OCI-LY7 (cell line): ENCODE results near the gene KIF27. TPM values are rescaled to one million over a fixed set of nuclear protein-coding genes. Genes with fewer than 3 reads are reported as not detected.

Experiments
- BruUV-seq: library from RNA; stranded (reverse); fragments of 400-500 nt; replicated peaks from 2 replicates; lab custom pipeline; 2021; lab: Mats Ljungman, UMichigan
- CTCF ChIA-PET: fragments of 300-600 bp; sonication (Branson Sonifier 250); formaldehyde crosslinking; loops from one replicate; lab custom pipeline; 2022; ENCODE audit warnings: antibody characterized with exemption; ENCODE audit not compliant: unreplicated experiment; lab: Charles Lee
- POLR2A ChIA-PET: fragments of 300-600 bp; sonication (Branson Sonifier 250); formaldehyde crosslinking; loops from one replicate; lab custom pipeline; 2022; ENCODE audit warnings: antibody characterized with exemption; lab: Charles Lee
- DNase-seq: peaks from one replicate; pipeline ENCODE4 v3.0.0-alpha.2; 2015; ENCODE audit warnings: low spot score
- H2AFZ ChIP-seq: fragments of 200-600 bp; sonication (generic), shearing (Covaris generic); 2 replicates; pipeline ENCODE4 v1.6.1; 2014; ENCODE audit warnings: mild to moderate bottlenecking, antibody characterized with exemption, low read length, moderate library complexity
- H3K27ac ChIP-seq: fragments of 200-600 bp; sonication (generic); 2 replicates; pipeline ENCODE4 v1.5.1; 2014; ENCODE audit warnings: mixed run types, low read depth, mild to moderate bottlenecking, moderate library complexity, low read length, inconsistent platforms; ENCODE audit not compliant: poor library complexity, severe bottlenecking
- H3K36me3 ChIP-seq: fragments of 200-600 bp; sonication (generic); 2 replicates; pipeline ENCODE4 v1.6.1; 2014; ENCODE audit warnings: mild to moderate bottlenecking, antibody characterized with exemption, low read length, moderate library complexity, mixed read lengths; ENCODE audit not compliant: insufficient read depth
- H3K4me1 ChIP-seq: fragments of 200-600 bp; sonication (generic); 2 replicates; pipeline ENCODE4 v1.5.1; 2014; ENCODE audit warnings: mild to moderate bottlenecking, low read length; ENCODE audit not compliant: insufficient read depth, poor library complexity, severe bottlenecking
- H3K4me2 ChIP-seq: fragments of 200-600 bp; sonication (generic); 2 replicates; pipeline ENCODE4 v1.6.1; 2014; ENCODE audit warnings: mild to moderate bottlenecking, low read length
- H3K4me3 ChIP-seq: fragments of 200-600 bp; sonication (generic); 2 replicates; pipeline ENCODE4 v1.5.1; 2014; ENCODE audit warnings: mild to moderate bottlenecking, low read depth, low read length; ENCODE audit not compliant: poor library complexity, severe bottlenecking
- H3K79me2 ChIP-seq: fragments of 200-600 bp; sonication (generic); 2 replicates; pipeline ENCODE4 v1.6.1; 2016; ENCODE audit warnings: low read depth, mild to moderate bottlenecking, low read length, moderate library complexity, mixed read lengths; ENCODE audit not compliant: insufficient read depth
- H3K9me2 ChIP-seq: fragments of 200-600 bp; sonication (generic); 2 replicates; pipeline ENCODE4 v1.6.1; 2016; ENCODE audit warnings: mild to moderate bottlenecking, low read length, mixed read lengths; ENCODE audit not compliant: insufficient read depth
- H3K9me3 ChIP-seq: fragments of 200-600 bp; sonication (generic); 2 replicates; pipeline ENCODE4 v1.6.1; 2014; ENCODE audit warnings: mild to moderate bottlenecking, mixed run types, low read length, mixed read lengths
- H4K20me1 ChIP-seq: fragments of 200-600 bp; sonication (generic); 2 replicates; pipeline ENCODE4 v1.6.1; 2014; ENCODE audit warnings: mild to moderate bottlenecking, antibody characterized with exemption, low read length, moderate library complexity, mixed read lengths; ENCODE audit not compliant: insufficient read depth
- EZH2phosphoT487 ChIP-seq: fragments of 200-600 bp; sonication (generic); IDR thresholded peaks from 2 replicates; pipeline ENCODE4 v1.6.1; 2018; ENCODE audit warnings: low read depth, borderline replicate concordance, mild to moderate bottlenecking, mixed run types, antibody characterized with exemption, low read length, moderate library complexity, mixed read lengths
- intact Hi-C: fragments of 100-400 bp; cut with micrococcal nuclease; formaldehyde crosslinking; loops from one replicate; pipeline ENCODE4 v1.10.0; 2022; ENCODE audit not compliant: unreplicated experiment
- total RNA-seq, 2 experiments: library from RNA; depleted of rRNA in 1 of 2; stranded (reverse); fragments of >200 nt in 1 of 2; shearing (Covaris generic) in 1 of 2; gene quantifications; 2 replicates each; pipeline ENCODE4 v1.2.3, GENCODE V29; 2014 to 2022
- TF ChIP-seq, protein P1 (sequence below): fragments of 200-600 bp; sonication (generic); conservative IDR thresholded peaks from 2 replicates; pipeline ENCODE4 v1.5.1; 2014; ENCODE audit warnings: mild to moderate bottlenecking, antibody characterized with exemption, low read length, moderate library complexity, mixed read lengths

KIF27 gene
- total RNA-seq, 2 experiments from 2014 or later = 5.6 to 7.3 TPM

DNA sequence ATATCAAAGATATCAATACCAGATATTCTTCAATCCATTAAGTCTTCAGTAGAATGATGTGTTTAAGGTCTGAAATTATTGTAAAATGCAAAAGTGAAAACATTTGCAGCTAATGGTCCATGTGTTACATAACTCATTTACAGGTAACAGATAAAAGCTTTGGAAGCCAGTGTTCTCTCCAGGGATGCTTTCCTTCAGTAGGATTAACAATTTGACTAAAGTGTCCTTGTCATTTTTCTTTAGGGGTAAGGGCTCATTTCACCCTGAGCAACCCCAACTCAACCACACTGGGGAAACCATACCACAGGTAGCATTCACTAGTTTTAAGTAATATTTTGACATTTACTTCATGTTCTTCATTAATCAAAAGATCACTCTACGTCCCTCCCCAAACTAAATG is 45.8 kb upstream of the KIF27 start:
- Histone ChIP-seq H3K27ac (no peak overlapping the region), H3K79me2 (peaks cover 32% of the 10 kb centered on the region; the same call in 1 of the 2 replicates), H3K4me3 (no peak overlapping the region), H4K20me1 (peaks cover 31% of the 10 kb centered on the region), H2AFZ (no peak overlapping the region), H3K36me3 (peaks cover 65% of the 10 kb centered on the region), H3K4me2 (no peak overlapping the region), H3K9me2 (no peaks in the 10 kb centered on the region), H3K4me1 (no peaks in the 10 kb centered on the region), H3K9me3 (no peaks in the 10 kb centered on the region)
- ChIA-PET CTCF (no interaction called here), POLR2A (interaction anchor here (1.3 kb wide), 1 partner anchor 11 kb away, joined by 7 read pairs; no protein-coding TSS in a partner anchor)
- no peak for DNase-seq
- no TSS peak for BruUV-seq
- intact Hi-C loops = no loop called here
- TF ChIP-seq EZH2phosphoT487 = no peak
- TF ChIP-seq, protein P1, sequence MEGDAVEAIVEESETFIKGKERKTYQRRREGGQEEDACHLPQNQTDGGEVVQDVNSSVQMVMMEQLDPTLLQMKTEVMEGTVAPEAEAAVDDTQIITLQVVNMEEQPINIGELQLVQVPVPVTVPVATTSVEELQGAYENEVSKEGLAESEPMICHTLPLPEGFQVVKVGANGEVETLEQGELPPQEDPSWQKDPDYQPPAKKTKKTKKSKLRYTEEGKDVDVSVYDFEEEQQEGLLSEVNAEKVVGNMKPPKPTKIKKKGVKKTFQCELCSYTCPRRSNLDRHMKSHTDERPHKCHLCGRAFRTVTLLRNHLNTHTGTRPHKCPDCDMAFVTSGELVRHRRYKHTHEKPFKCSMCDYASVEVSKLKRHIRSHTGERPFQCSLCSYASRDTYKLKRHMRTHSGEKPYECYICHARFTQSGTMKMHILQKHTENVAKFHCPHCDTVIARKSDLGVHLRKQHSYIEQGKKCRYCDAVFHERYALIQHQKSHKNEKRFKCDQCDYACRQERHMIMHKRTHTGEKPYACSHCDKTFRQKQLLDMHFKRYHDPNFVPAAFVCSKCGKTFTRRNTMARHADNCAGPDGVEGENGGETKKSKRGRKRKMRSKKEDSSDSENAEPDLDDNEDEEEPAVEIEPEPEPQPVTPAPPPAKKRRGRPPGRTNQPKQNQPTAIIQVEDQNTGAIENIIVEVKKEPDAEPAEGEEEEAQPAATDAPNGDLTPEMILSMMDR = no peak

DNA sequence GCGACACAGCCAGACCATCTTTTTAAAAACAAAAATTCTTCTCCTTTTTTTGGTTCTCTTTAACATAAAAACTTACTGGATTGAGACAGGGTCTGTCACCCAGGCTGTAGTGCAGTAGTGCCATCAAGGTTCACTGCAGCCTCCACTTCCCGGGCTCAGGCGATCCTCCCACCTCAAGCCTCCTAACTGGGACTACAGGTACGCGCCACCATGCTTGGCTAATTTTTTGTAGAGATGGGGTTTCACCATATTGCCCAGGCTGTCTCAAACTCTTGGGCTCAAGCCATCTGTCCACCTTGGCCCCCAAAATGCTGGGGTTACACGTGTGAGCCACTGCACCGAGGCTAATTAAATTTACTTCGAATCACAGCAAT is 45.0 kb upstream of the KIF27 start:
- H4K20me1 ChIP-seq = peaks cover 26% of the 10 kb centered on the region
- POLR2A ChIA-PET = interaction anchor here (0.5 kb wide), 1 partner anchor 13 kb away, joined by 3 read pairs; the partner anchor contains the start of gene HNRNPK
- BruUV-seq = no TSS peak
- intact Hi-C loops = no loop called here
- peaks cover 56% of the 10 kb centered on the region for H3K36me3 ChIP-seq
- no peak overlapping the region for H2AFZ ChIP-seq
- TF ChIP-seq, protein P1 = no peak
- no peak for TF ChIP-seq EZH2phosphoT487
- CTCF ChIA-PET = no interaction called here
- DNase-seq = no peak
- H3K9me2 ChIP-seq = no peaks in the 10 kb centered on the region
- H3K9me3 ChIP-seq = no peaks in the 10 kb centered on the region
- peaks cover 24% of the 10 kb centered on the region; the same call in 1 of the 2 replicates for H3K79me2 ChIP-seq
- no peak overlapping the region for H3K4me3 ChIP-seq
- no peak overlapping the region for H3K4me2 ChIP-seq
- peak overlapping the region; percentile 19 for H3K27ac ChIP-seq
- no peaks in the 10 kb centered on the region for H3K4me1 ChIP-seq

DNA sequence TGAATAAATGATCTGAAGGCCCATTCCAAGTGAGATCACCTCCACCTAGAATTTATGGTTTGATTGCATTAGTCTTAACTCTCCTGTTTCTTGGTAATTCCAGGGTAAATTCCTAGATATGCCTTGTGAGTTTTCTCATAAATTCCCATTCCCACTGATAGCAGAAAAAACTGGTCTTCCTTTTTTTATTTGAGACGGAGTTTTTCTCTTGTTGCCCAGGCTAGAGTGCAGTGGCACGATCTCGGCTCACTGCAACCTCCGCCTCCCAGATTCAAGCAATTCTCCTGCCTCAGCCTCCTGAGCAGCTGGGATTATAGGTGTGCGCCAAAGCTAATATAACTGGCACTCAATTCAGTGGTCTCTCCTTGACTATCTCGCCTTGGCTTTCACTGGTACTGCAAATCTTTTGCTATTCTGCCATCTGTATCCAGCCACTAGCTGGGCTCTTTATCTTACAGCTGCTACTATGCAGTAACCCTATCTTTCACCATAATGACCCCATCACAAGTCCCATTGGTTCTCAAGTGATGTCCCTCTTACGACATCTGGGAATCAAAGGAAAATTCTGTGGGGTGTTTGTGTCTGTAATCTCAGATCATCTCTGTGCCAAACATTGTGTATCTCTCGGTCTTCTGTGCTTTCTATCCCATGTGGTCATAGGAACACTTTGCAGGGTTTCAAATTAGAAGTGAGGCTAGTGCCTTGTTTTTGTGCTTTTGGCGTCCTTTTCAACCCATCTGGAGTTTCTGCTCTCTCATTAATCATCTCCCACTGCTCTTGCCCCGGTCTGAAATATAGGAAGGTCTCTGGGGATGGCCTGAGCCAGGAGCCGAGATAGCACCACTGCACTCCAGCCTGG is 44.3 kb upstream of the KIF27 start:
- Histone ChIP-seq H3K4me3 (no peak overlapping the region), H3K4me2 (no peak overlapping the region), H3K9me2 (no peaks in the 10 kb centered on the region), H3K36me3 (peaks cover 50% of the 10 kb centered on the region), H4K20me1 (peaks cover 20% of the 10 kb centered on the region; the same call in 1 of the 2 replicates), H3K27ac (peak overlapping the region; percentile 23), H3K79me2 (peaks cover 18% of the 10 kb centered on the region; the same call in 1 of the 2 replicates), H2AFZ (no peak overlapping the region), H3K4me1 (no peaks in the 10 kb centered on the region), H3K9me3 (no peaks in the 10 kb centered on the region)
- BruUV-seq = no TSS peak
- POLR2A ChIA-PET = no interaction called here
- intact Hi-C loops = no loop called here
- CTCF ChIA-PET = no interaction called here
- DNase-seq = no peak
- TF ChIP-seq EZH2phosphoT487 = no peak
- TF ChIP-seq, protein P1 = no peak
